IgD-negative memory B cell (primary cell): ENCODE data around the gene KIF7. TPM values are rescaled to one million over a fixed set of nuclear protein-coding genes. Genes with fewer than 3 reads are reported as not detected.
A peak's percentile ranks its signal among the peaks of the same experiment; 100 is the strongest.
"Not testable (repeated sequence)": the region's sequence is repeated elsewhere in the genome, so short reads cannot be mapped to it uniquely, and the experiment has no call there.

ENCODE experiments used
- H3K27ac Mint-ChIP-seq, 3 donors: one replicate each; pipeline ENCODE4 v1.8.0; 2020 to 2022; ENCODE audit warnings: mild to moderate bottlenecking in 3 of 3, mixed read lengths in 3 of 3, moderate library complexity in 1 of 3
- H3K27me3 Mint-ChIP-seq: one replicate; pipeline ENCODE4 v1.8.0; 2021; ENCODE audit warnings: mixed read lengths
- H3K36me3 Mint-ChIP-seq: one replicate; pipeline ENCODE4 v1.8.0; 2020; ENCODE audit warnings: mild to moderate bottlenecking, mixed read lengths
- H3K4me1 Mint-ChIP-seq, 3 donors: one replicate each; pipeline ENCODE4 v1.8.0; 2020 to 2022; ENCODE audit warnings: mixed read lengths in 3 of 3, mild to moderate bottlenecking in 1 of 3
- H3K4me3 Mint-ChIP-seq, 4 donors: one replicate each; pipeline ENCODE4 v1.8.0; 2020 to 2022; ENCODE audit warnings: mild to moderate bottlenecking in 4 of 4, mixed read lengths in 4 of 4, moderate library complexity in 3 of 4
- H3K9me3 Mint-ChIP-seq, 3 donors: one replicate each; pipeline ENCODE4 v1.8.0; 2020 to 2021; ENCODE audit warnings: mixed read lengths in 3 of 3, mild to moderate bottlenecking in 1 of 3
- polyA plus RNA-seq: library from polyadenylated mRNA; unstranded; fragments of 300-500 nt; fragmentation: Illumina TruSeq; gene quantifications from one replicate; pipeline ENCODE4 v1.2.3, GENCODE V29; 2021

Gene KIF7
- polyA plus RNA-seq, 1 donor from 2014 or later: not detected

DNA sequence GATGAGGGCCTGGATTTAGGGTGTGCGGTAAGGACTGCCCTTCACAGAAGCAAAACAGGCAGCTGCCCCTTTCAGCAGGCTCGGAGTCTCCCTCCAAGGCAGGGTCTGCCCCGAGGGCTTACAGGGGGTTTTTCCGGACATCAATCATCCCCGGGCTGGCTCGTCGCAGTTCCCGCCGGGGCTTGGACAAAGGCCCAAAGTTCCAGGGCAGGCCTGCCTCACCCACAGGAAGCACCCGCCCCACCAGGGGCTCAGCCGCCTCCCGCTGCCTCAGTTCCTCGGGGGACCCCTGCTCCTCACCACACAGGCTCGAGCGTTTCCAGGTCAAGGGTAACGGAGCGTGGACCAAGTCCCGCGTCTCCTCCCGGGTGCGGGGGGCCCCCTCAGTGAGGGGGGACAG, 27.0 kb downstream of the KIF7 start:
- Mint-ChIP-seq H3K27ac (no peak overlapping the region), H3K4me3 (no peak overlapping the region), H3K9me3 (no peaks in the 10 kb centered on the region), H3K36me3 (peaks cover 5% of the 10 kb centered on the region), H3K4me1 (no peaks in the 10 kb centered on the region), H3K27me3 (no peaks in the 10 kb centered on the region)

DNA sequence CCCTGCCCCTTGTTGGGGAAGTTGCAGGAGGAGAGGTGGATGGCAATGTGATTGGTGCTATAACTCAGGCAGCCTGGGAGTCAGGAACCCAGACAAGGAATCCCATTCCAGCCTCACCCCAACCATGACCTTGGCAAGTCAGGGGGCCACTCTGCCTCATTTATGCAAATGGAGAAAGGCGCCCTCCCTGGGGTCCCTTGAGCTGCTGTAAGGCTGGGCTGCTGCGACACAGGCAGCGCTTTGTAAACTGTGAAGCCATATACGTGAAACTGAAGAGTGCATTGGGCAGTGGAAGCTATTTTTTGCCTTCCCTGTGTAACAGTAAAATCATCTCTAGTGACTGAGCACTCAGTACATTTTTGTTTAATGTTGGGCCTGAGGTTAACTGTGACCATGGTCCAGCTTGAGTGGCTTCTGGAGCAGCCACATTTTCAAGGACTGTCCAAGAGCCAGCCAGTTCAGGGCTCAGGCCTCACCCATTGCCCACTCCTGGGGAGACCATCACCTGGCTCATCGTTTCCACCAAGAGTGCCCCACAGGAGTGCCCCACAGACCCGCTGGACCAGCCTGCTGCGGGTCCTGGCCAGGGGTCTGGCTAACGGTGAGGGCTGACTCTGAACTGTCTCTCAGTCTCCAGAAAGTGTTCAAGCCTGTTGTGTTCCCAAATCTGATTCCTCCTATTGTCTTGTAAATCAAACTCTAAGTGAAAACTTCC, 27.9 kb downstream of the KIF7 start:
- no peaks in the 10 kb centered on the region for H3K9me3 Mint-ChIP-seq
- H3K4me1 Mint-ChIP-seq: no peaks in the 10 kb centered on the region
- H3K4me3 Mint-ChIP-seq: no peak overlapping the region
- H3K27ac Mint-ChIP-seq: no peak overlapping the region
- no peaks in the 10 kb centered on the region for H3K27me3 Mint-ChIP-seq
- peaks cover 5% of the 10 kb centered on the region for H3K36me3 Mint-ChIP-seq

DNA sequence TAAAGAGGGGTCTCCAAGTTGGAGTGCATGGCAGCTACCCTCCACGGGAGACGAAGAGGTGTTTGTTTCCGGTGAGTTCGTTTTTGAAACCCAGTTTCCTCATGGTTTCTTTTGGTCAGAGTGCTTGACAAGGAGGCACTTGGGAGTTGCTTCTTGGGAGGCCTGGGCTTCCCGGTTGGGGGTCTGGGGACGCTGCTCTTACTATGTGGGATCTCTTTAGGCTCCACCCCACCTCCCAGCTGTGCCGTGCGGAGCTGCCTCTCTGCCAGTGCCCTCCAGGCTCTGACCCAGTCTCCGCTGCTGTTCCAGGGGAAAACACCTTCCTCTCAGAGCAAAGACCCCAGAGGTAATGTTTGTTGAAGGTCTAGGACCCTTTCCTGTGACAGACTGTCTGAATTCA, 29.6 kb downstream of the KIF7 start:
- Mint-ChIP-seq H3K9me3 (no peaks in the 10 kb centered on the region), H3K4me3 (no peak overlapping the region), H3K27me3 (no peaks in the 10 kb centered on the region), H3K27ac (no peak overlapping the region), H3K36me3 (peaks cover 5% of the 10 kb centered on the region), H3K4me1 (no peaks in the 10 kb centered on the region)

DNA sequence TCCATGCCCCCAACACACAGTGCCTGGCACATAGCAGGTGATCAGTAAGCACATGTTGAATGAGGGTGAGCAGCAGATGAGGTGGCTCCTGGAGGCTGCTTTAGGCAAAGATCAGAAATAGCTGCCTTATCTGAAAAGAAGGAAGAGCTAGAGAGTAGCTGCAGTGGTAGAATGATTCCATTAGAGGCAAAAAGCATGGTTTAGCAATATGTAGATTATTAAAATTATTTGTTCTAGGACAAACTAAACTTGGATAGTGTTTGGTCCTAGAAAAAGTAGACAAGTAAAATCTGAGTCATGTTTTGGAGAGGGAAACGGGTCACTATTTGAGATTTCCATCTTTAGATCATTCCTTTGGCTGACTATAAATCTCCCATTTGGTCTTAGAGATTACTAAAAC, 32.1 kb downstream of the KIF7 start:
- no peaks in the 10 kb centered on the region for H3K27me3 Mint-ChIP-seq
- no peaks in the 10 kb centered on the region for H3K4me1 Mint-ChIP-seq
- no peak overlapping the region for H3K4me3 Mint-ChIP-seq
- H3K36me3 Mint-ChIP-seq: no peaks in the 10 kb centered on the region
- no peak overlapping the region for H3K27ac Mint-ChIP-seq
- H3K9me3 Mint-ChIP-seq: no peaks in the 10 kb centered on the region

DNA sequence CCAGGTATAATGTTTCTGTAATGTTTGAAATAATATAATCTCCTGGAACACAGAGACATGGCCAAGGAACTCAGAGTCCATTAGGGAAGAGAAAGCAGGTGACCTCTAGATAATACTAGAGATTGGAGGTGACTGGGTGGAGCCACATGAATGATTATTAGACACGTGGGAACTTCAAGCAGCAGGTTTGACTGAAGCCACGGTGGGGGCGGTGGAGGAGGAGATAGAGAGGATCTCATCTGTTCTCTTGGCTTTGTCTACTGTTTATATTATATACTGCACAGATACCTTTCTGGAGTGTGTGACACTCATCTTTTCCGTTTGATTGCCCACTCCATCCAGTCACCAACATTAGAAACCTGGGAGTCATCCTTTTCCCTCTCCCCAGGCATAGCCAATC, 33.7 kb downstream of the KIF7 start:
- Mint-ChIP-seq H3K27ac (no peak overlapping the region), H3K36me3 (peaks cover 3% of the 10 kb centered on the region), H3K4me3 (no peak overlapping the region), H3K27me3 (no peaks in the 10 kb centered on the region), H3K4me1 (no peaks in the 10 kb centered on the region), H3K9me3 (no peaks in the 10 kb centered on the region)

DNA sequence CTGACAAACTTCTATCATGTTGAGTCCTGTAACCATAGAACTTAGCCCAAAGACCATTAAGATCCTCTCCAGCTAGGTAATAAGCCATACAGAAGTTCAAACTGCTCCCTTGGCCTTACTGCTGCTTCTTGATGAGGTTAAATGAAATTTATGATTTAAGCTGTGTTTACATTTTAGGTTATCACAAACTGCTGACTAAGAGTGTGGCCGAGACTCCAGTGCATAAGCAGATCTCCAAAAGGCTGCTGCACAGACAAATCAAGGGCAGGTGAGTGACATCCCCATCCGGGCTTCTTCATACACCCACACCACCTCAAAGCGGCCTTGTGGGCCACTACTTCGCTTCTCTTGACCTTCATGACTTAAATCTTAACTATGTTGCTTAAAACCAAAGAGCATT, 39.0 kb downstream of the KIF7 start:
- Mint-ChIP-seq H3K36me3 (peaks cover 6% of the 10 kb centered on the region), H3K4me1 (no peaks in the 10 kb centered on the region), H3K27me3 (no peaks in the 10 kb centered on the region), H3K4me3 (no peak overlapping the region), H3K9me3 (peaks cover 0 to 21% (median 10%) of the 10 kb centered on the region in 3 donors), H3K27ac (no peak overlapping the region)

DNA sequence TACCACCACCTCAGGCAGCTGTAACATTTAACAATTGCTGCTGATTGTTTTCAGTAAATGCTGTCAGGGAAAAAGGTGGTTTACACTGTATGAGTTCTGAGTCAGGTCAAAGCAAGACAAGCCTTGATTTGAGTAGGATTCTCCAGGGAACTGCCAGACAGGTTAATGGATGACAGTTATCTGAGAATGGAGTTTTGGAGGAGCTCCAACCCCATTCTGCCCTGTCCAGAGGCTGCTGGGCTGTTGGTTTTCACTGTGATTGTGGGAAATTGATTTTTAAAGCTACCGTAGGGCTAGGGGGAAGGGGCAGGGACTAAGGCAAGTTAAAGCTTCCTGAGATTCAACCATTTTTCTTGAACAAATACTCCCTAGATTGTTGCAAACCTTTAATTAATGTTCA, 40.1 kb downstream of the KIF7 start:
- H3K4me3 Mint-ChIP-seq: no peak overlapping the region
- H3K9me3 Mint-ChIP-seq: peaks cover 0 to 24% (median 10%) of the 10 kb centered on the region in 3 donors
- no peaks in the 10 kb centered on the region for H3K4me1 Mint-ChIP-seq
- H3K27ac Mint-ChIP-seq: no peak overlapping the region
- H3K27me3 Mint-ChIP-seq: no peaks in the 10 kb centered on the region
- H3K36me3 Mint-ChIP-seq: peaks cover 6% of the 10 kb centered on the region

DNA sequence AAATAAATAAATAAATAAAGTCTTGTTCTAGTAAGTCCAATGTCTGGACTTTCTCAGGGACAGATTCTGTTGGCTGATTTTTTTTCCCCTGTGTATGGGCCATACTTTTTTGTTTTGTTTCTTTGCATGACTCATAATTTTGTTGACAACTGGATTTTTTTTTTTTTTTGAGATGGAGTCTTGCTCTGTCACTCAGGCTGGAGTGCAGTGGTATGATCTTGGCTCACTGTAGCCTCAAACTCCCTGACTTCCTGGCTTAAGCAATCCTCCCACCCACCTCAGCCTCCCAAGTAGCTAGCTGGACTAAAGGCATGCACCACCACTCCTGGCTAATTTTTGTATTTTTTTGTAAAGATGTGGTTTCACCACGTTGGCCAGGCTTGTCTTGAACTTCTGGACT, 41.1 kb downstream of the KIF7 start:
- H3K9me3 Mint-ChIP-seq: peaks cover 0 to 24% (median 10%) of the 10 kb centered on the region in 3 donors
- no peak overlapping the region for H3K4me3 Mint-ChIP-seq
- H3K36me3 Mint-ChIP-seq: peaks cover 6% of the 10 kb centered on the region
- no peaks in the 10 kb centered on the region for H3K27me3 Mint-ChIP-seq
- no peaks in the 10 kb centered on the region for H3K4me1 Mint-ChIP-seq
- H3K27ac Mint-ChIP-seq: no peak overlapping the region

DNA sequence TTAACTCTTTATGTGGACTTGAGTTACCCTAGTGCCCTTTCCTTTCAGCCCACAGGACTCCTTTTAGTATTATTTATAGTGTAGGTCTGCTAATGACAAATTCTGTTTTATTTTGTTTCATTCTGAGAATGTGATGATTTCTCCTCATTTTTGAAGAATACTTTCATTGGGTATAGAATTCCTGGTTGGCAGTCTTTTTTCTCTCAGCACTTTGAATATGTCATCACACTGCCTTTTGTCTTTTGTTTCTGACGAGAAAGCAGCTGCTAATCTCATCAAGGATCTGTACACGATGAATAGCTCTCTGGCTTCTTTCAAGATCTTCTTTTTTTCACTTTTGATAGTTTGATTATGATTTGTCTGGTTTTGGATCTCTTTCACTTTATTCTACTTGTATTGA, 42.2 kb downstream of the KIF7 start:
- Mint-ChIP-seq H3K27me3 (no peaks in the 10 kb centered on the region), H3K9me3 (peaks cover 0 to 24% (median 10%) of the 10 kb centered on the region in 3 donors), H3K4me3 (no peak overlapping the region), H3K27ac (no peak overlapping the region), H3K36me3 (peaks cover 5% of the 10 kb centered on the region), H3K4me1 (no peaks in the 10 kb centered on the region)

DNA sequence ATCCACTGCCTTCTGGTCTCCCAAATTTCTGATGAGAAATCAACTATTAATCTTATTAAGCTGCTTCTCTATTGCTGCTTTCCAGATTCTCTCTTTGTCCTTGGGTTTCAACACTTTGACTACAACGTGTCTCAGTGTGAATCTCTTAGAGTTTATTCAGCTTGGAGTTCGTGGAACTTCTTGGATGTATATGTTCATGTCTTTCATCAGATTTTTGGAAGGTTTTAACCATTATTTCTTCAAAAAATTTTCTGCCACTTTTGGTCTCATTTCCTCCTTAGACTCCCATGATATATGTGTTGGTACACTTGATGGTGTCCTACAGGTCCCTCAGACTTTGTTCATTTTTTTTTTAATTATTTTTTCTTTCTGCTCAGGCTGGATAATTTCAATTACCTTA, 44.0 kb downstream of the KIF7 start:
- Mint-ChIP-seq H3K9me3 (peaks cover 0 to 24% (median 10%) of the 10 kb centered on the region in 3 donors), H3K27me3 (no peaks in the 10 kb centered on the region), H3K4me3 (no peak overlapping the region), H3K27ac (no peak overlapping the region), H3K36me3 (peaks cover 3% of the 10 kb centered on the region), H3K4me1 (no peaks in the 10 kb centered on the region)

DNA sequence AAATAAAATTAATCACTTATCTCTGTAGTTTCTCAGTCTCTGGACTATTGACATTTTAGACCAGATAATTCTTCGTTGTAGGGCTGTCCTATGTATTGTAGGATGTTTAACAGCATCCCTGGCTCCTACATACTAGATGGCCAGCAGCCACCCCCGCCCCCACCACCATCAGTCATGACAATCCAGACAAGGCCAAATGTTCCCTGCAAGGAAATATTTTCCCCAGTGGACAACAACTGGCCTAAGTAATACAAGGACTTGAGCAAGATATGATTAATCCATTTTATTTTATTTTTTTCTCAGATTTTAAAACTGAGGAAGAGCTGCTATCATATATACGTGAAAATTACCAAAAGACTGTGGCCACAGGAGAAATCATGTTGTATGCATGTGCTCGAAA, 56.2 kb downstream of the KIF7 start:
- Mint-ChIP-seq H3K36me3 (peaks cover 5% of the 10 kb centered on the region), H3K9me3 (no peaks in the 10 kb centered on the region), H3K4me1 (no peaks in the 10 kb centered on the region), H3K27me3 (no peaks in the 10 kb centered on the region), H3K4me3 (no peak overlapping the region), H3K27ac (no peak overlapping the region)

DNA sequence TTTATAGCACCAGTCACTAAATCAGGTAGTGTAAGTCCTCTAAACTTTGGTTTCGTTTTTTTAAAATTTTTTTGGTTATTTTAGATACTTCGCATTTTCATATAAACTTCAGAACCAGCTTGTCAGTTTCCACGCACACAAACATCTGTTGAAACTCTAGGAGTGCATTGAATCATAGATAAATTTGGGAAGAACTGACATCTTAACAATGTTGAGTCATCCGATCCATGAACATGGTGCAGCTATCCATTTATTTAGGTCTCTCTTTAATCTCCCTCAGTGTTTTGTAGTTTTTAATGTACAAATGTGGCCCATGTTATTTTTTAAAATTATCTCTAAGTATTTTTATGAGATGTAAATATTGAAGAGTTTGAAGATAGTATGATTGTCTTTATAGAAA, 62.2 kb downstream of the KIF7 start:
- Mint-ChIP-seq H3K9me3 (no peaks in the 10 kb centered on the region), H3K4me3 (no peak overlapping the region), H3K36me3 (peaks cover 4% of the 10 kb centered on the region), H3K27ac (no peak overlapping the region), H3K4me1 (no peaks in the 10 kb centered on the region), H3K27me3 (no peaks in the 10 kb centered on the region)

DNA sequence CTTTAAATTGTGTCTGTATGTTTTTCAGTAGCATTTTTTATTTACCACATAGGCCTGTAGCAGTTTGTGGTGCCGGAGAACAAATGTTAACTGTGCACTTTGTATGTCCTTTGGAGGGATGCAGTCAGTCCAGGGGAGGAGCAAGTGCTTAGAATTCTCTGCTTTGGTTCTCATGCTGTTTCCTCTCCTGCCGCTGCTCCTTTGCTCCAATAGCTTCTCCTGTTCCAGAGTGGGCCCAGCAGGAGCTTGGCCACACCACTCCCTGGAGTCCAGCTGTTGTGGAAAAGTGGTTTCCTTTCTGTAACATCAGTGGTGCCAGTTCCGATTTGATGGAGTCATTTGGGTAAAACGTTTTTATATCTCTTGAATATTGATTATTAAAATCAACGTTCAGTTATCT, 63.4 kb downstream of the KIF7 start:
- H3K9me3 Mint-ChIP-seq: no peaks in the 10 kb centered on the region
- H3K27me3 Mint-ChIP-seq: no peaks in the 10 kb centered on the region
- no peak overlapping the region for H3K27ac Mint-ChIP-seq
- H3K36me3 Mint-ChIP-seq: no peaks in the 10 kb centered on the region
- H3K4me3 Mint-ChIP-seq: peak overlapping the region in 1 of 4 donors; percentile 70
- no peaks in the 10 kb centered on the region for H3K4me1 Mint-ChIP-seq

DNA sequence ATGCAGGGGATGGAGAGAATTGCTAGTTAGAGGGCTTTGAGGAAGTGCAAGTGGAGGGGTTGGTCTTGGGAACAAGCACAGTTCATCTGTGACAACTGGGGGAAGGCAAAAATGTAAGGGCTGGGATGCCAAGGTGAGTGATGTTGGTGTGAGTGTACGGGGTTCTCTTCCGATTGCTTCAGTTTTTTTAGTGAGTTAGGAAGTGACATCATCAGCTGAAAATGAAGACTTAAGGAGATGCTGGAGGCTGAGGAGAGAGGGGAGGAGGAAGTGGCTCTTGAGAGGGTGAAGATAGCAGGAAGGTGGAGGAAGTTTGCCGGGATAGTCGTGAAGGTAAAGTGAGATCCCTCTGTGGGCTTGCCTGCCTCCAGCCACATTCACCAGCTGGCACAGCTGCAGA, 67.3 kb downstream of the KIF7 start:
- no peaks in the 10 kb centered on the region for H3K27me3 Mint-ChIP-seq
- no peak overlapping the region for H3K4me3 Mint-ChIP-seq
- H3K9me3 Mint-ChIP-seq: no peaks in the 10 kb centered on the region
- H3K27ac Mint-ChIP-seq: no peak overlapping the region
- no peaks in the 10 kb centered on the region for H3K36me3 Mint-ChIP-seq
- no peaks in the 10 kb centered on the region for H3K4me1 Mint-ChIP-seq

DNA sequence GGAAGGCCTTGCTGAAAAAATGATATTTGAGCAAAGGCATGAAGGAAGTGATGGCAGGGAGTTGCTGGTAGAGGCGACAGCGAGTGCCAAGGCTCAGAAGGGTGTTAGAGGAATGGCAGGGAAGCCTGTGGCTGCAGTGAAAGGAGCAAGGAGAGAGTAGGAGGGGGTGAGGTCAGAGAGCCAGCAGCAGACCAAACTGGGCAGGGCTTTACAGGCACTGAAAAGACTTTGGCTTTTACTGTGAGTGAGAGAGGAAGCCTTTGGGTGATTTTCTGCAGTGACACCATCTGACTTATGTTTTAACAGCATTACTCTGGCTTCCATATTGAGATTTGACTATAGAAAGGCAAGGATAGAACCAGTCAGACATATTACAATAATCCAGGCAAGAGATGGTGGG, 68.6 kb downstream of the KIF7 start:
- Mint-ChIP-seq H3K36me3 (no peaks in the 10 kb centered on the region), H3K27me3 (no peaks in the 10 kb centered on the region), H3K27ac (no peak overlapping the region), H3K9me3 (no peaks in the 10 kb centered on the region), H3K4me3 (no peak overlapping the region), H3K4me1 (no peaks in the 10 kb centered on the region)

DNA sequence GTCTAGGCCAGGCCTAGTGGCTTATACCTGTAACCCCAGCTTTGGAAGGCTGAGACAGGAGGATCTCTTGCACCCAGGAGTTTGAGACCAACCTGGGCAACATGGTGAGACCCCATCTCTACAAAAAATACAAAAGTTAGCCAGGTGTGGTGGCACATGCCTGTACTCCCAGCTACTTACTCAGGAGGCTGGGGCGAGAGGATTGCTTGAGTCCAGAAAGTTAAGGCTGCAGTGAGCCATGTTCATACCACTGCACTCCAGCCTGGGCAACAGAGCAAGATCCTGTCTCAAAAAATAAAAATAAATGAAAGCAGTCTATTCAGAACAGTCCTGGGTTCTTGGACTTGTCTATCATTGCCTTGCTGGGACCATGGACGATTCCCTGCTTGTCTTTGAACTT, 74.5 kb downstream of the KIF7 start:
- not testable (repeated sequence) for H3K36me3 Mint-ChIP-seq, H3K27me3 Mint-ChIP-seq, H3K4me1 Mint-ChIP-seq, H3K9me3 Mint-ChIP-seq, H3K27ac Mint-ChIP-seq, H3K4me3 Mint-ChIP-seq
